Measurements from ENCODE around the gene PTPN22.

- TF ChIP-seq POLR2AphosphoS5 (IDR thresholded peaks at IDR 0.05) (peak in 1 of 4 donors; percentile 38), CTCF (IDR thresholded peaks at IDR 0.05) (no peak), POLR2A (IDR thresholded peaks at IDR 0.05) (no peak), EP300 (IDR thresholded peaks at IDR 0.05) (no peak)
Observed at GRCh38 chr1:113895098-113895497, 23.6 kb upstream of the PTPN22 start.

All from sigmoid colon (tissue), 4 donors.